ENCODE results near the gene FAM241A. TPM values are rescaled to one million over a fixed set of nuclear protein-coding genes. Genes with fewer than 3 reads are reported as not detected.

The FAM241A gene
- total and polyA plus RNA-seq, 9 of the 15 experiments (the other 6 are each of a cell fraction or from before 2014, with no cell fraction given) = 2.3 to 8.5 (median 5.3) TPM

GRCh38 chr4:112185740-112186670 is 40.8 kb downstream of the FAM241A start:
- Histone ChIP-seq H3K27ac (ENCODE audit: extremely low read depth, low read depth, low read length) (no peak overlapping the region), H3K36me3 (ENCODE audit: control insufficient read depth, insufficient read depth, low read length) (peaks cover 19% of the 10 kb centered on the region; the same call in 1 of the 3 replicates), H4K20me1 (replicated peaks; ENCODE audit: control insufficient read depth, insufficient read depth, low read length) (no peaks in the 10 kb centered on the region), H3K4me3 (no peak overlapping the region), H3K4me1 (replicated peaks in 1 of 2; ENCODE audit: control insufficient read depth in 2 of 2, insufficient read depth in 2 of 2, low read length in 2 of 2) (no peaks in the 10 kb centered on the region), H3K79me2 (ENCODE audit: control insufficient read depth, insufficient read depth, low read length) (no peaks in the 10 kb centered on the region), H3K9me3 (replicated peaks; ENCODE audit: control insufficient read depth, insufficient read depth, low read depth, low read length) (no peaks in the 10 kb centered on the region), H2AFZ (ENCODE audit: low read depth, low read length) (no peak overlapping the region), H3K27me3 (ENCODE audit: control insufficient read depth in 2 of 2, insufficient read depth in 2 of 2, low read length in 2 of 2) (no peaks in the 10 kb centered on the region), H3K9me1 (ENCODE audit: control insufficient read depth, insufficient read depth, low read length) (no peaks in the 10 kb centered on the region), H3K9ac (ENCODE audit: insufficient read depth in 1 of 2, low read depth in 2 of 2, low read length in 2 of 2) (no peak overlapping the region), H3K4me2 (ENCODE audit: insufficient read depth, low read length) (no peak overlapping the region)
- no peak for FAIRE-seq
- BruUV-seq (replicated peaks) = no TSS peak
- in situ Hi-C loops (cut with MboI) = no loop called here
- ChIA-PET CTCF (ENCODE audit: low intra/inter-chr PET ratio) (no interaction called here), POLR2A (interaction anchor here (0.6 kb wide), 1 partner anchor 122 kb away, joined by 3 read pairs; no protein-coding TSS in a partner anchor)
- no peak for ATAC-seq
- no peak for DNase-seq (ENCODE audit: extremely low read depth in 1 of 4, low spot score in 3 of 4)
- intact Hi-C loops (cut with micrococcal nuclease) = no loop called here
- WGBS (ENCODE audit: insufficient coverage, low coverage, missing lambda C conversion rate) = 74% methylated on average over 8 of the region's 8 CpGs
- no peak for TF ChIP-seq NFYB (IDR thresholded peaks at IDR 0.05; ENCODE audit: extremely low read depth, insufficient read length)
- TF ChIP-seq CEBPG (CRISPR knock-in tag; IDR thresholded peaks at IDR 0.05) = no peak; the same call in 1 of the 2 replicates
- TF ChIP-seq CEBPG (tag; conservative IDR thresholded peaks at IDR 0.05 in 1 of 2, IDR thresholded peaks at IDR 0.05 in 1 of 2) = peak; percentile 33 to 55; a peak in 2 of 4 replicates
- TF ChIP-seq CEBPB (tag; IDR thresholded peaks at IDR 0.05) = peak; percentile 86

All from K562 (cell line).